GM12865 (cell line): Measurements from ENCODE around the gene LRRC4.
A peak's percentile ranks its signal among the peaks of the same experiment; 100 is the strongest.

ENCODE experiments used
- DNase-seq: peaks from one replicate; pipeline ENCODE4 v3.0.0; 2010; ENCODE audit warnings: low read depth
- H3K4me3 ChIP-seq: 2 replicates; pipeline ENCODE4 v1.5.1; 2011; ENCODE audit warnings: mild to moderate bottlenecking, low read depth, low read length, control low read depth
- CTCF ChIP-seq: IDR thresholded peaks from 2 replicates; pipeline ENCODE4 v1.5.1; 2011; ENCODE audit warnings: low read length, control low read depth, low read depth, inconsistent platforms; ENCODE audit not compliant: insufficient read depth; ENCODE audit errors: missing control alignments

Gene LRRC4

DNA sequence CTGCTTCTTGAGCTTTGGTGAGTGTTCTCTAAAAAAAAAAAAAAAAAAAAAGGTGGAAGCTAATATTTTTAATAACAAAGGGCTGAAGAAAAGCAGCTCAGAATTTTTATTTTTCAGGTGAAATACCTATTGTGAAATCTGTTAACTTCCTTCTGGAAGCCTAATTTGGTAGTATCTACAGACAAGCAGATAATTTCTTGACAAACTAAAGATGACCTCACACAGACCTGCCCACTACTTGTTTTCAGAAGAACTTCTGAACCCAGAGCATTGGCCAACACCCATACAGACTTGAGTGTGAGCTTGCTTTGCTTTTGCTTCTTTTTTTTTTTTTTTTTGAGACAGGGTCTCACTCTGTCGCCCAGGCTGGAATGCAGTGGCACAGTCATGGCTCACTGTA, 31.2 kb downstream of the LRRC4 start:
- peak; percentile 24 for DNase-seq
- H3K4me3 ChIP-seq = no peak overlapping the region
- TF ChIP-seq CTCF = no peak

DNA sequence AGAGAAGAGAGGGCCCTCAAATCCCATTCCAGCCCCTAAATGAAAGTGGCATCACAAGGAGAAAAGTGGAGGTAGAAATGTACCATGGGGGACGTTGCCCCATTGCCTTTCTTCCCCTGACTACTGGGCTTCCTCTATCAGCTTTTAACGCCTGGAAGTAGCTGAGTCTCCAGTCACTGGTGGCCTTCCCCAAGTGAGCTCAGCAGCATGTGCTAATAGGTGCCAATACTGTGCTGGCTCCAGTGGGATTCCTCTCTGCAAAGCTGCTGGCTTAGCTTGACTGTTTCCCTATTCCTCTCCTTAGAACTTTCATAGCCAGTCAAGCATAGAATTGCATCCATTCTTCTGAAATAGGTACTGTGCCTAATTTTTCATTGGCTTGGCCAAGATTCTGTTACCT, 32.6 kb downstream of the LRRC4 start:
- no peak overlapping the region for H3K4me3 ChIP-seq
- no peak for DNase-seq
- TF ChIP-seq CTCF = no peak

- TF ChIP-seq CTCF = no peak
- DNase-seq = no peak
- no peak overlapping the region for H3K4me3 ChIP-seq
Observed at GRCh38 chr7:127997226-127997922, 33.9 kb downstream of the LRRC4 start.

- no peak for TF ChIP-seq CTCF
- H3K4me3 ChIP-seq = no peak overlapping the region
- no peak for DNase-seq
Observed at GRCh38 chr7:127996253-127997071, 34.8 kb downstream of the LRRC4 start.

- no peak overlapping the region for H3K4me3 ChIP-seq
- TF ChIP-seq CTCF = no peak
- DNase-seq = no peak
Observed at GRCh38 chr7:127995881-127996215, 35.4 kb downstream of the LRRC4 start.

GRCh38 chr7:127995156-127995880, 35.9 kb downstream of the LRRC4 start:
- H3K4me3 ChIP-seq = no peak overlapping the region
- no peak for DNase-seq
- TF ChIP-seq CTCF = no peak
